ENCODE results near the gene SLC9A4.

Gene SLC9A4

GRCh38 chr2:102478686-102479470 is 5.9 kb downstream of the SLC9A4 start:
- no peak for DNase-seq (ENCODE audit: extremely low spot score)
- POLR2A ChIA-PET = no interaction called here

GRCh38 chr2:102480285-102481195 is 7.5 kb downstream of the SLC9A4 start:
- no peak for TF ChIP-seq ARNT (IDR thresholded peaks at IDR 0.05)
- POLR2A ChIA-PET = no interaction called here

More at GRCh38 chr2:102478686-102479470, 5.9 kb downstream of the SLC9A4 start:
- CTCF ChIA-PET = interaction anchor here (1.3 kb wide), 1 partner anchor 225 kb away, joined by 4 read pairs; no protein-coding TSS in a partner anchor
- TF ChIP-seq FOXA1 (IDR thresholded peaks at IDR 0.05) = no peak
- TF ChIP-seq BHLHE40 (IDR thresholded peaks at IDR 0.05; ENCODE audit: borderline replicate concordance) = no peak

GRCh38 chr2:102481931-102482330 is 8.9 kb downstream of the SLC9A4 start:
- ChIA-PET POLR2A (no interaction called here), CTCF (no interaction called here)

More at GRCh38 chr2:102480285-102481195, 7.5 kb downstream of the SLC9A4 start:
- CTCF ChIA-PET = no interaction called here
- DNase-seq (ENCODE audit: extremely low spot score) = no peak

GRCh38 chr2:102483086-102483485 is 10.1 kb downstream of the SLC9A4 start:
- TF ChIP-seq ELF4 (IDR thresholded peaks at IDR 0.05) (no peak), HDGF (IDR thresholded peaks at IDR 0.05; ENCODE audit: borderline replicate concordance) (no peak)
- DNase-seq (ENCODE audit: extremely low spot score) = no peak
- CTCF ChIA-PET = interaction anchor here (0.6 to 1.0 kb wide), 3 partner anchors 10 to 110 kb away, joined by 3 to 5 read pairs (median 4); partner anchors contain the start of gene SLC9A4
- POLR2A ChIA-PET = no interaction called here

More at GRCh38 chr2:102481931-102482330, 8.9 kb downstream of the SLC9A4 start:
- no peak for DNase-seq (ENCODE audit: extremely low spot score)
- no peak for TF ChIP-seq FOXK2 (IDR thresholded peaks at IDR 0.05)
- TF ChIP-seq SUZ12 (IDR thresholded peaks at IDR 0.05) = no peak
- no peak for TF ChIP-seq ARNT (IDR thresholded peaks at IDR 0.05)
- no peak for TF ChIP-seq SP1 (IDR thresholded peaks at IDR 0.05)
- TF ChIP-seq FOXA1 (IDR thresholded peaks at IDR 0.05) = no peak
- TF ChIP-seq BHLHE40 (IDR thresholded peaks at IDR 0.05; ENCODE audit: borderline replicate concordance) = no peak
- no peak for TF ChIP-seq HDGF (IDR thresholded peaks at IDR 0.05; ENCODE audit: borderline replicate concordance)
- TF ChIP-seq FOXM1 (IDR thresholded peaks at IDR 0.05; ENCODE audit: borderline replicate concordance) = no peak
- no peak for TF ChIP-seq CTBP1 (IDR thresholded peaks at IDR 0.05; ENCODE audit: borderline replicate concordance)
- no peak for TF ChIP-seq L3MBTL2 (conservative IDR thresholded peaks at IDR 0.05)
- TF ChIP-seq ELF4 (IDR thresholded peaks at IDR 0.05) = no peak
- no peak for TF ChIP-seq NFRKB (IDR thresholded peaks at IDR 0.05)
- TF ChIP-seq LEF1 (IDR thresholded peaks at IDR 0.05; ENCODE audit: borderline replicate concordance) = no peak
- no peak for TF ChIP-seq TARDBP (IDR thresholded peaks at IDR 0.05)
- no peak for TF ChIP-seq PKNOX1 (IDR thresholded peaks at IDR 0.05)
- TF ChIP-seq ZNF384 (IDR thresholded peaks at IDR 0.05) = no peak

GRCh38 chr2:102484310-102485061 is 11.5 kb downstream of the SLC9A4 start:
- no peak for TF ChIP-seq TARDBP (IDR thresholded peaks at IDR 0.05)
- TF ChIP-seq CTBP1 (IDR thresholded peaks at IDR 0.05; ENCODE audit: borderline replicate concordance) = no peak
- no peak for TF ChIP-seq NFRKB (IDR thresholded peaks at IDR 0.05)
- TF ChIP-seq SP1 (IDR thresholded peaks at IDR 0.05) = no peak
- DNase-seq (ENCODE audit: extremely low spot score) = no peak
- ChIA-PET POLR2A (no interaction called here), CTCF (interaction anchor here (0.6 to 1.6 kb wide), 2 partner anchors 11 to 601 kb away, joined by 4 to 9 read pairs; partner anchors contain the start of gene SLC9A4)

- TF ChIP-seq ZNF384 (IDR thresholded peaks at IDR 0.05) (no peak), FOXA1 (IDR thresholded peaks at IDR 0.05) (no peak), L3MBTL2 (conservative IDR thresholded peaks at IDR 0.05) (no peak), FOXK2 (IDR thresholded peaks at IDR 0.05) (no peak), LEF1 (IDR thresholded peaks at IDR 0.05; ENCODE audit: borderline replicate concordance) (no peak), FOXM1 (IDR thresholded peaks at IDR 0.05; ENCODE audit: borderline replicate concordance) (no peak), ELF4 (IDR thresholded peaks at IDR 0.05) (no peak), CTBP1 (IDR thresholded peaks at IDR 0.05; ENCODE audit: borderline replicate concordance) (no peak), NFRKB (IDR thresholded peaks at IDR 0.05) (no peak), SP1 (IDR thresholded peaks at IDR 0.05) (no peak), SUZ12 (IDR thresholded peaks at IDR 0.05) (no peak), HDGF (IDR thresholded peaks at IDR 0.05; ENCODE audit: borderline replicate concordance) (no peak), BHLHE40 (IDR thresholded peaks at IDR 0.05; ENCODE audit: borderline replicate concordance) (no peak), ARNT (IDR thresholded peaks at IDR 0.05) (no peak), TARDBP (IDR thresholded peaks at IDR 0.05) (no peak), PKNOX1 (IDR thresholded peaks at IDR 0.05) (no peak)
- CTCF ChIA-PET = interaction anchor here (1.6 kb wide), 1 partner anchor 12 kb away, joined by 9 read pairs; the partner anchor contains the start of gene SLC9A4
- POLR2A ChIA-PET = no interaction called here
- DNase-seq (ENCODE audit: extremely low spot score) = no peak
Observed at GRCh38 chr2:102485147-102485785, 12.2 kb downstream of the SLC9A4 start.

Data from HEK293T (cell line).